Nephron (organoid): Measurements from ENCODE around the gene SUCLG2.

Source experiments
- H3K27ac Mint-ChIP-seq, 3 experiments: 2 replicates each; pipeline ENCODE4 v1.8.0; 2020; ENCODE audit warnings: mixed read lengths in 3 of 3, mild to moderate bottlenecking in 2 of 3, moderate library complexity in 1 of 3
- H3K27me3 Mint-ChIP-seq: 2 replicates; pipeline ENCODE4 v1.8.0; 2021; ENCODE audit warnings: low read depth, mild to moderate bottlenecking, moderate library complexity, mixed read lengths
- H3K36me3 Mint-ChIP-seq: 2 replicates; pipeline ENCODE4 v1.8.0; 2020; ENCODE audit warnings: low read depth, mixed read lengths
- H3K4me1 Mint-ChIP-seq: 2 replicates; pipeline ENCODE4 v1.8.0; 2020; ENCODE audit warnings: mixed read lengths
- H3K4me3 Mint-ChIP-seq, 3 experiments: 2 replicates each; pipeline ENCODE4 v1.8.0; 2020; ENCODE audit warnings: mild to moderate bottlenecking in 3 of 3, mixed read lengths in 3 of 3, moderate library complexity in 2 of 3
- H3K9me3 Mint-ChIP-seq: 2 replicates; pipeline ENCODE4 v1.8.0; 2020; ENCODE audit warnings: mixed read lengths
- CTCF ChIP-seq, 3 experiments: fragments of 200-600 bp; sonication (generic); IDR thresholded peaks; one replicate each; pipeline ENCODE4 v1.5.0; 2021; ENCODE audit warnings: antibody characterized with exemption in 3 of 3; ENCODE audit not compliant: unreplicated experiment in 3 of 3

SUCLG2 gene

GRCh38 chr3:67325231-67325630 lies 329.2 kb downstream of the SUCLG2 start:
- Mint-ChIP-seq H3K27ac (no peak overlapping the region), H3K9me3 (peaks cover 7% of the 10 kb centered on the region), H3K4me3 (no peak overlapping the region), H3K36me3 (no peaks in the 10 kb centered on the region), H3K27me3 (no peaks in the 10 kb centered on the region), H3K4me1 (no peaks in the 10 kb centered on the region)
- TF ChIP-seq CTCF (IDR thresholded peaks at IDR 0.05; ENCODE audit: unreplicated experiment in 3 of 3), result no peak
